Thoracic aorta (tissue), 2 donors: ENCODE results near the gene CACNA1H. TPM values are rescaled to one million over a fixed set of nuclear protein-coding genes. Genes with fewer than 3 reads are reported as not detected.

ENCODE experiments used
- ATAC-seq: fragments of 150-250 bp; one replicate; pipeline ENCODE4 v1.8.0; 2017; ENCODE audit warnings: low read depth; ENCODE audit not compliant: insufficient number of reproducible peaks, low FRiP score
- DNase-seq: peaks from one replicate; pipeline ENCODE4 v3.0.0-alpha.2; 2020; ENCODE audit warnings: low spot score
- H3K27ac ChIP-seq, 2 donors: fragments of 200-600 bp; sonication (generic); 1 replicate in 1 of 2; 2 replicates in 1 of 2; pipeline ENCODE4 v1.5.1; 2016; ENCODE audit warnings: mild to moderate bottlenecking in 2 of 2, moderate library complexity in 2 of 2
- H3K27me3 ChIP-seq: fragments of 200-600 bp; sonication (generic); replicated peaks from 2 replicates; pipeline ENCODE4 v1.6.0; 2016; ENCODE audit warnings: mild to moderate bottlenecking; ENCODE audit not compliant: insufficient read depth
- H3K36me3 ChIP-seq: fragments of 200-600 bp; sonication (generic); one replicate; pipeline ENCODE4 v1.5.1; 2016
- H3K4me1 ChIP-seq, 2 donors: fragments of 200-600 bp; sonication (generic); 1 replicate in 1 of 2; 2 replicates in 1 of 2; pipeline versions ENCODE4 v1.5.1 to v1.6.0; 2016; ENCODE audit warnings: low read depth in 2 of 2, mild to moderate bottlenecking in 1 of 2; ENCODE audit not compliant: control insufficient read depth in 1 of 2
- H3K4me3 ChIP-seq: fragments of 200-600 bp; sonication (generic); 2 replicates; pipeline ENCODE4 v1.5.1; 2016; ENCODE audit warnings: mild to moderate bottlenecking
- H3K9me3 ChIP-seq: fragments of 200-600 bp; sonication (generic); 2 replicates; pipeline ENCODE4 v1.5.1; 2016
- total RNA-seq, 2 donors: library from RNA; depleted of rRNA; stranded (reverse); fragments of >200 nt; gene quantifications; one replicate each; pipeline versions ENCODE4 v1.1.0 to v1.2.3, GENCODE V29; 2016
- TF ChIP-seq, protein P1 (sequence below): fragments of 200-600 bp; sonication (generic); IDR thresholded peaks from one replicate; pipeline ENCODE4 v1.5.1; 2019; ENCODE audit warnings: antibody characterized with exemption

Gene CACNA1H
- total RNA-seq, 2 donors from 2014 or later = 14.7 to 33.0 TPM

DNA sequence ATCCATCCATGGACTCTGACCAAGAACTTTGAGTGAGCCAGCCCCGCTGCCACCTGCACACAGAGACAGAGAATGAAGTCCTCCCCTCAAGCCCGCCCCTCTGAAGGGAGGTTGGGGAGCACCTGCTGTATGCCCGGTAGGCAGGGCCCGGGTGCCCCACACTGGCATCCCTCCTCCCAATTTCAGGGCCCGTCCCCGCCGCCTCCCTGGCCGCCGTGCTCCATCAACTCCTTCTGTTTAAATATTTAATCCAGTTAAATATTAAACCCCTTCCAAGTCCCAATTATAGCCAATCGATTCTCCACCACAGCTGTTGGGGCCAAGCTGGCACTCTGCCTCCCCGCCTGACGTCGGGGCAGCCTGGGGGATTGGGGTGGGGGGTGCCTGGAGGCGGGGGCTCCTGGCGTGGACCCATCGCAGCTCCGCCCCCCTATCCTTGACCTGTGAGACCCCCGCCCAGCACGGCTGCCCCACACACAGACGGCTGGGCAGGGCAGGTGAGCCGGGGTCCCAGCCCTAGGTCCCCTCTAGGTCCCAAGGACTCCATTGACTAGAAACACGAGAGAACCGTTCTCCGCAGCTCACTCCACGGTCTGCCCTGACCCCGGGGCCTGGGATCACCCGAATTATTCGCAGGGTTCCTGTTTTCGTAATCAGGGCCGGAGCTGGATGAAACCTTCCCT, 18.0 kb upstream of the CACNA1H start:
- TF ChIP-seq, protein P1, sequence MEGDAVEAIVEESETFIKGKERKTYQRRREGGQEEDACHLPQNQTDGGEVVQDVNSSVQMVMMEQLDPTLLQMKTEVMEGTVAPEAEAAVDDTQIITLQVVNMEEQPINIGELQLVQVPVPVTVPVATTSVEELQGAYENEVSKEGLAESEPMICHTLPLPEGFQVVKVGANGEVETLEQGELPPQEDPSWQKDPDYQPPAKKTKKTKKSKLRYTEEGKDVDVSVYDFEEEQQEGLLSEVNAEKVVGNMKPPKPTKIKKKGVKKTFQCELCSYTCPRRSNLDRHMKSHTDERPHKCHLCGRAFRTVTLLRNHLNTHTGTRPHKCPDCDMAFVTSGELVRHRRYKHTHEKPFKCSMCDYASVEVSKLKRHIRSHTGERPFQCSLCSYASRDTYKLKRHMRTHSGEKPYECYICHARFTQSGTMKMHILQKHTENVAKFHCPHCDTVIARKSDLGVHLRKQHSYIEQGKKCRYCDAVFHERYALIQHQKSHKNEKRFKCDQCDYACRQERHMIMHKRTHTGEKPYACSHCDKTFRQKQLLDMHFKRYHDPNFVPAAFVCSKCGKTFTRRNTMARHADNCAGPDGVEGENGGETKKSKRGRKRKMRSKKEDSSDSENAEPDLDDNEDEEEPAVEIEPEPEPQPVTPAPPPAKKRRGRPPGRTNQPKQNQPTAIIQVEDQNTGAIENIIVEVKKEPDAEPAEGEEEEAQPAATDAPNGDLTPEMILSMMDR = no peak
- Histone ChIP-seq H3K36me3 (no peaks in the 10 kb centered on the region), H3K27me3 (no peaks in the 10 kb centered on the region), H3K4me3 (no peak overlapping the region), H3K9me3 (no peaks in the 10 kb centered on the region), H3K27ac (no peak overlapping the region), H3K4me1 (no peaks in the 10 kb centered on the region)
- DNase-seq (no peak), ATAC-seq (no peak)

DNA sequence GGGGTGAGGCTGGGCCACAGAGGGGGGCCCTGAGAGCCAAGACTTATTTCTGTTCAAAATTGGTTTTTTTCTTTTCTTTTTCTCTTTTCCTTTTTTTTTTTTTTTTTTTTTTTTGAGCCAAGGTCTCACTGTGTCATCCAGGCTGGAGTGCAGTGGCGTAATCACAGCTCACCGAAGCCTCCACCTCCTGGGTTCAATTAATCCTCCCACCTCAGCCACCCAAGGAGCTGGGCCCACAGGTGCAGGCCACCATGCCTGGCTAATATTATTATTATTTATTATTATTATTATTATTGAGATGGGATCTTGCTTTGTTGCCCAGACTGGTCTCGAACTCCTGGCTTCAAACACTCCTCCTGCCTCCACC, 17.5 kb upstream of the CACNA1H start:
- no peak overlapping the region for H3K4me3 ChIP-seq
- TF ChIP-seq, protein P1 = no peak
- ATAC-seq = no peak
- H3K27me3 ChIP-seq = no peaks in the 10 kb centered on the region
- DNase-seq = no peak
- no peaks in the 10 kb centered on the region for H3K36me3 ChIP-seq
- H3K27ac ChIP-seq = no peak overlapping the region
- no peaks in the 10 kb centered on the region for H3K9me3 ChIP-seq
- H3K4me1 ChIP-seq = no peaks in the 10 kb centered on the region

DNA sequence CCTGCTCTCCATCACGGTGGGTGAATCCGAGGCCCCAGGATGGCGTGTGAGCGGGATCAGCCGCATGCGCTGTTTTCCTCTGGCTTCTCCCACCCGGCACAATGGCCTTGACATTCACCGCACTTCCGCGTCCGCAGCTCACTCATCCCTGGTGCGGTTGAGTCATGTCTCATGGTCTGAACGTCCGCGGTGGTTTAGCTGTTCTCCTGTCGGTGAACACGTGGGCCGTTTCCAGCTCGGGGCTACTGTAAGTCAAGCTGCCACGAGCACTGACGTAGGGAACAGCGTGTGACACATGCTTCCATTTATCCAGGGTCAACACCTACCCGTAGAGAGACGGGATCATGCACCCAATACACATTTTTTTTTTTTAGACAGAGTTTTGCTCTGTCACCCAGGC, 15.3 kb upstream of the CACNA1H start:
- Histone ChIP-seq H3K9me3 (no peaks in the 10 kb centered on the region), H3K36me3 (no peaks in the 10 kb centered on the region), H3K27ac (no peak overlapping the region), H3K4me3 (no peak overlapping the region), H3K27me3 (no peaks in the 10 kb centered on the region), H3K4me1 (no peaks in the 10 kb centered on the region)
- TF ChIP-seq, protein P1 = no peak
- ATAC-seq (no peak), DNase-seq (no peak)

DNA sequence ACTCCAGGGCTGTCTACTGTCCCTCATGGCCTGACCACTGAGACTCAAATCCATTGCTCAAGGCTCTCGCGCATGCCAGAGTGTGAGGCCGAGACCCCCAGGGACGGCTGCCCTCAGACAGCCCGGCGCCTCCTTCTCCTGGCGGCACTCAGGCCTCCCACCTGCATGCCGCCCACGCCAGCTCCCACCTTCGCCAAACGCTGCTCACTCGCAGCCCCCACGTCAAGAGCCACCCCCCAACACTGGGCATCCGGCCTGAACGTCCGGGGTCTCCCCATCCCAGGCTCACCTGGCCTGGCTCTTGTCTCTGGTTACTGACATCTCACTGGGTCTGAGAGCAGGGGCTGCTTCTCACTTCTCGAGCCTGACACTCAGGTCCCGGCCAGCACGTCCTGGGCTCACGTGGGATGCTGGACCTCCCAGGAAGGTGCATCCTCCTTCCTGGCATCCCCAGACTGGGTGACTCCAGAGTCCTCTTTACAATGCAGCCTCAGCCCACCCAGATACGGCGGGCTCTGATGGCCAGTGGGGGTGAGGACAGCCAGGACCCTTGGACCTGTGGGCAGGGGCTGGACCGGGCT, 12.2 kb upstream of the CACNA1H start:
- no peaks in the 10 kb centered on the region for H3K36me3 ChIP-seq
- TF ChIP-seq, protein P1 = no peak
- no peak overlapping the region for H3K27ac ChIP-seq
- no peaks in the 10 kb centered on the region for H3K4me1 ChIP-seq
- no peak overlapping the region for H3K4me3 ChIP-seq
- no peak for DNase-seq
- no peaks in the 10 kb centered on the region for H3K9me3 ChIP-seq
- H3K27me3 ChIP-seq = no peaks in the 10 kb centered on the region
- no peak for ATAC-seq

DNA sequence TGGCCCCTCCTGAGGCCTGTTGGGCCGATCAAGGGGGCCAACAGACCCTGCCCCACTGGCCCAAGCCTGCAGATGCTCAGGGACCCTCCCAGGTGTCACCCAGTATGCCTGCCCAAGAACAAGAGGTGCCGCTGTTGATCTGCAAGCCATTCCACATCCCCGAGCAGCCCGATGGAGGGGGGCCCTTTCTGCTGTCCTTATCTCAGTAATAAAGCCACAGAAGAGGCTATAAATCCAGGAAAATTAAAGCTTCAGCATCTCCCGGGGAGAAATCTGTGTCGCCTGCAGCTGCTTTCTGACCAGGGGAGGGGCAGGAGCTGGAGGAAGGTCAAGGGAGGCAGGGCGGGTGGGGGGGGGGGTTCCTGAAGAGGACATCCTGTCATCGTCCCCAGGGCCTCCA, 11.7 kb upstream of the CACNA1H start:
- Histone ChIP-seq H3K27ac (no peak overlapping the region), H3K36me3 (no peaks in the 10 kb centered on the region), H3K4me1 (no peaks in the 10 kb centered on the region), H3K9me3 (no peaks in the 10 kb centered on the region), H3K27me3 (no peaks in the 10 kb centered on the region), H3K4me3 (no peak overlapping the region)
- DNase-seq (no peak), ATAC-seq (no peak)
- TF ChIP-seq, protein P1 = no peak
